ENCODE results near the gene BAG2.
A peak's percentile ranks its signal among the peaks of the same experiment; 100 is the strongest.

Gene BAG2

DNA sequence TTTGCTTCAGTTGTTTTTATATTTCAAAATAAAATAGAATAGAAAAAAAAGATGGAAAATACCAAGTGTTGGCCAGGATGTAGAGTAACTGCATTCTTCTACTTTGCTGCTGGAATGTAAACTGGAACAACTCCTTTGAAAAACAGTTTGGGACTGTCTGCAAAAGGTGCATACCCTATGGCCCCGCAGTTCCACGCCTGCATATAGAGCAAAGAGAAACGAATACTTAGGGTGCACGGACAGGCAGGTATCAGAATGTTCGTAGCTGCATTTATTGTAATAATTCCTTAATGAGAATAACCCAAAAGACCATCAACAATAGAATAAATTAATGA, 50.6 kb downstream of the BAG2 start:
- DNase-seq, result no peak

DNA sequence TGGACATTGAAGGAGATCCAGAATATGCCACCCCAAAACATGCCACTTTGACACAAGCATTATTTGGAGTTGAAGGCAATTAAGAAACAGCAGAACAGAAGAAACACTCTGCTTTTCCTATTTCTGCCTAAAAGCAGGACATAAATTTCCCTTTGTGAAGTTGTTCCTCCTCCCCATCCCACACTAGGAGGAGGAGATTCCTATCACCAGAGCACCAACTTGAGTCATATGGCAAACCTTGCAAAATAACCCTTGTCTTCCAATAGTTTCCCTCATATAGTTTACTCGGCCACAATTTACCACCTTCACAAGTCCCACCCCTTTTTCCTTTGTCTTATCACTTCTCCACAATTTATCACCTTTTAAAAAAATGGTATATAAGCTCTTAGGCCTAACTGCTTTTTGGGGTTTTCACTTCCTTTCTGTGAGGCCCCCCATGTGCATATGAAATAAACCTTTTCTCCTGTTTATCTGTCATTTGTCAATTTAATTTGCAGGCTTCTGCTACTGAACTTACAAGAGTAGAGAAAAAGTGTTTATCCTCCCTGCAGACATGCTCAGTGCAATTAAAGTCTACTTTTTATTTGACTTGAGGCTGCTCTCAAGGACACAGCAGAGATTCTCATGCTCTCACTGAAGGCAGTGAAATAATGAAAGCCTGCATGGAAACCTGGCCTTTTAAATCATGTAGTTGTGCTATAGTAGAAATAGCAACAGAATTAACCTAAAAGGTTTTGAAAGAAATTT, 52.8 kb downstream of the BAG2 start:
- peak; percentile 50 for DNase-seq

DNA sequence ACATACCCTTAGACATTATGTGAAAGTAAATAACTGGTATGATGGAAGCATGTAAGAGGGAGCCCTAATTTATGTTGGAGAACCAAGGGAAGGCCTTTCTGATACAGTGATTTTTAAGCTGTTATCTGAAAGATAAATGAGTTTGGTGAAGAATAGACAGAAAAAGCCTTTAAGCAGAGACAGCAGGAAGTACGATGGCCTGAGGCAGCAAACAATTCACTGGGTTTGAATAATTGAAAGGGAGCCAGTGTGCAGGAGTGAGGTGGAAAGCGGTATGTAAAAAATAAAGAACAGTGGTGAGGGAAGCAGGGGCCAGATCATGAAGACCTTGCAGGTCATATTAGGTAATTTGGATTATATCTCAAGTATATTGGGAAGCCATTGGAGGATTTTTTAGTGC, 54.1 kb downstream of the BAG2 start:
- DNase-seq, result no peak
